HK-2 (cell line): Measurements from ENCODE around the gene DEGS2.

ENCODE experiments used
- DNase-seq: peaks from one replicate; pipeline ENCODE4 v3.0.0-alpha.2; 2018; ENCODE audit not compliant: unreplicated experiment

DEGS2 gene

GRCh38 chr14:100148837-100149731 is 10.4 kb downstream of the DEGS2 start:
- no peak for DNase-seq

GRCh38 chr14:100147691-100148464 is 11.6 kb downstream of the DEGS2 start:
- no peak for DNase-seq

- DNase-seq, result no peak
These were observed 12.2 kb downstream of the DEGS2 start for GRCh38 chr14:100147181-100147631.

GRCh38 chr14:100146531-100147091 is 12.8 kb downstream of the DEGS2 start:
- DNase-seq, result no peak

- no peak for DNase-seq
These were observed 13.6 kb downstream of the DEGS2 start for GRCh38 chr14:100145682-100146464.

GRCh38 chr14:100144996-100145646 is 14.3 kb downstream of the DEGS2 start:
- DNase-seq, result no peak

GRCh38 chr14:100144645-100144995 is 14.8 kb downstream of the DEGS2 start:
- no peak for DNase-seq

GRCh38 chr14:100143934-100144333 is 15.5 kb downstream of the DEGS2 start:
- DNase-seq, result no peak

GRCh38 chr14:100143523-100143922 is 15.9 kb downstream of the DEGS2 start:
- DNase-seq, result no peak

- no peak for DNase-seq
These were observed 17.1 kb downstream of the DEGS2 start for GRCh38 chr14:100142073-100143040.

GRCh38 chr14:100141098-100141497 is 18.3 kb downstream of the DEGS2 start:
- no peak for DNase-seq

GRCh38 chr14:100140452-100141078 is 18.9 kb downstream of the DEGS2 start:
- DNase-seq, result no peak

- DNase-seq, result no peak
These were observed 20.5 kb downstream of the DEGS2 start for GRCh38 chr14:100138955-100139354.

- no peak for DNase-seq
These were observed 21.2 kb downstream of the DEGS2 start for GRCh38 chr14:100138082-100138787.

GRCh38 chr14:100137173-100137572 is 22.3 kb downstream of the DEGS2 start:
- no peak for DNase-seq

GRCh38 chr14:100135784-100136183 is 23.7 kb downstream of the DEGS2 start:
- no peak for DNase-seq

GRCh38 chr14:100135073-100135472 is 24.4 kb downstream of the DEGS2 start:
- no peak for DNase-seq

- no peak for DNase-seq
These were observed 24.9 kb downstream of the DEGS2 start for GRCh38 chr14:100134586-100134985.
